NCI-H128 (cell line): ENCODE results near the gene SLC35G4.
"Not testable (repeated sequence)": the region's sequence is repeated elsewhere in the genome, so short reads cannot be mapped to it uniquely, and the experiment has no call there.

Experiments used
- DNase-seq: peaks from one replicate; lab custom pipeline; 2025; ENCODE audit not compliant: unreplicated experiment; lab: John Stamatoyannopoulos, UW

SLC35G4 gene

DNA sequence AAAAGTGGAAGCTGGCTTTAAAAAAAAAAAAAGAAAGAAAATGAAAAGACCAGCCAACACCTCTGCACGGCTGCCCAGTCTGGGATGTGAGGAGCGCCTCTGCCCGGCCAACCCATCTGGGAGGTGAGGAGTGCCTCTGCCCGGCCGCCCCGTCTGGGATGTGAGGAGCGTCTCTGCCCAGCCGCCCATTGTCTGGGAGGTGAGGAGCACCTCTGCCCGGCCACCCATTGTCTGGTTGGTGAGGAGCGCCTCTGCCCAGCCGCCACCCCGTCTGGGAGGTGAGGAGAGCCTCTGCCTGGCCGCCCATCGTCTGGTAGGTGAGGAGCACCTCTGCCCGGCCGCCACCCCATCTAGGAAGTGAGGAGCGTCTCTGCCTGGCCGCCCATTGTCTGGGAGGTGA is 3.7 kb downstream of the SLC35G4 start:
- DNase-seq: not testable (repeated sequence)

DNA sequence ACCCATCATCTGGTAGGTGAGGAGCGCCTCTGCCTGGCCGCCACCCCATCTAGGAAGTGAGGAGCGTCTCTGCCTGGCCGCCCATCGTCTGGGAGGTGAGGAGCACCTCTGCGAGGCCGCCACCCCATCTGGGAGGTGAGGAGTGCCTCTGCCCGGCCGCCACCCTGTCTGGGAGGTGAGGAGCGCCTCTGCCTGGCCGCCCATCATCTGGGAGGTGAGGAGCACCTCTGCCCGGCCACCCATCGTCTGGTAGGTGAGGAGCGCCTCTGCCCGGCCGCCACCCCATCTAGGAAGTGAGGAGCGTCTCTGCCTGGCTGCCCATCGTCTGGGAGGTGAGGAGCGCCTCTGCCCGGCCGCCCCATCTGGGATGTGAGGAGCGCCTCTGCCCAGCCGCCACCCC is 4.2 kb downstream of the SLC35G4 start:
- not testable (repeated sequence) for DNase-seq

DNA sequence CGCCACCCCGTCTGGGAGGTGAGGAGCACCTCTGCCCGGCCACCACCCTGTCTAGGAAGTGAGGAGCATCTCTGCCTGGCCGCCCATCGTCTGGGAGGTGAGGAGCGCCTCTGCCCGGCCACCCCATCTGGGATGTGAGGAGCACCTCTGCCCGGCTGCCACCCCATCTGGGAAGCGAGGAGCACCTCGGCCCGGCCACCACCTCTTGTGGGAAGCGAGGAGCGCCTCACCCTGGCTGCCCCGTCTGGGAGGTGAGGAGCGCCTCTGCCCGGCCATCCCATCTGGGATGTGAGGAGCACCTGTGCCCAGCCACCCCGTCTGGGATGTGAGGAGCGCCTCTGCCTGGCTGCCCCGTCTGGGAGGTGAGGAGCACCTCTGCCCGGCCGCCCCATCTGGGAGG is 4.6 kb downstream of the SLC35G4 start:
- not testable (repeated sequence) for DNase-seq

GRCh38 chr18:11614981-11615380 is 5.6 kb downstream of the SLC35G4 start:
- not testable (repeated sequence) for DNase-seq

DNA sequence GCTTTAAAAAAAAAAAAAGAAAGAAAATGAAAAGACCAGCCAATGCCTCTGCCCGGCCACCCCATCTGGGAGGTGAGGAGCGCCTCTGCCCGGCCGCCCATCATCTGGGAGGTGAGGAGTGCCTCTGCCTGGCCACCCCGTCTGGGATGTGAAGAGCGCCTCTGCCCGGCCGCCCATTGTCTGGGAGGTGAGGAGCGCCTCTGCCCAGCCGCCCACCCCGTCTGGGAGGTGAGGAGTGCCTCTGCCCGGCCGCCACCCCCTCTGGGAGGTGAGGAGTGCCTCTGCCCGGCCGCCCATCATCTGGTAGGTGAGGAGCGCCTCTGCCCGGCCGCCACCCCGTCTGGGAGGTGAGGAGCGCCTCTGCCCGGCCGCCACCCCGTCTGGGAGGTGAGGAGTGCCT is 37.9 kb downstream of the SLC35G4 start:
- not testable (repeated sequence) for DNase-seq

DNA sequence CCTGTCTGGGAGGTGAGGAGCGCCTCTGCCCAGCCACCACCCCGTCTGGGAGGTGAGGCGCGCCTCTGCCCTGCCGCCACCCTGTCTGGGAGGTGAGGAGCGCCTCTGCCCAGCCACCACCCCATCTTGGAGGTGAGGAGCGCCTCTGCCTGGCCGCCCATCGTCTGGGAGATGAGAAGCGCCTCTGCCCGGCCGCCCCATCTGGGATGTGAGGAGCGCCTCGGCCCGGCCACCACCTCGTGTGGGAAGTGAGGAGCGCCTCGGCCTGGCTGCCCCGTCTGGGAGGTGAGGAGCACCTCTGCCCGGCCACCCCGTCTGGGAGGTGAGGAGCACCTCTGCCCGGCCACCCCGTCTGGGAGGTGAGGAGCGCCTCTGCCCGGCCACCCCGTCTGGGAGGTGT is 38.4 kb downstream of the SLC35G4 start:
- DNase-seq: not testable (repeated sequence)

- DNase-seq: no peak
Observed at GRCh38 chr18:11649839-11650238, 40.4 kb downstream of the SLC35G4 start.

DNA sequence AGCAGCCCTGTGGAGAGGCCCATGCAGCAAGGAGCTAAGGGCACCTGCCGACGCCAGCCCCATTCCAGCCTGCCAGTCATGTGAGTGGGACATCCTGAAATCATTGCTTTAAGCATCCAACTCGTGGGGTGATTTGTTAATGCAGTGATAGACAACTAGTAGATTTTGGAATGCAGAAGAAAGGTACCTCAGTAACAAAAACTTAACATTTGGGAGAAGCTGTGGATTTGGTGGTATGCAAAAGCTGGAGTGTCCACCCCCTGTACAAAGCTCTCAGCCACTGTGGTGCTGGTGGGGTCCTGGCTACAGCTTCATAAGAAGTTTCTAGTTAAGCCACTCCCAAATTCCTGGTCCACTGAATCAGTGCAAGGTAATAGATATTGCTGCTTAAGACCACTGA is 42.5 kb downstream of the SLC35G4 start:
- DNase-seq: no peak

- DNase-seq: no peak
Observed at GRCh38 chr18:11653521-11653920, 44.1 kb downstream of the SLC35G4 start.

GRCh38 chr18:11654736-11655605 is 45.6 kb downstream of the SLC35G4 start:
- DNase-seq: no peak

DNA sequence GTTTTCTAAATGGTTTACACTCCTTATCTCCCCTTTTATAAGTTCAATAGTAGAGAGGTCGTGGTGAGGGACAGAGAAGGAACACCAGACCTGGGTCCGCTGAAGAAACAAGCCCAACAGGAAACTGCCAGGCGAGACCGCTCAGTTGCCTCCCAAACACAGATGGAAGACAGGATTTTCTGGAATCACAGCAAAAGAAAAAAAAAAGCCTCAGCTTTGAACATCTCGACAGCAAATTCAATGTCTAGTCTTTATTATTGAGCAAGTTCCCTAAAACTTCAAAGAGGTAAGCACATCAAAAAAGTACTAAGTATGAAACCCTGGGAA is 46.2 kb downstream of the SLC35G4 start:
- DNase-seq: no peak

- no peak for DNase-seq
Observed at GRCh38 chr18:11657152-11657551, 47.8 kb downstream of the SLC35G4 start.

DNA sequence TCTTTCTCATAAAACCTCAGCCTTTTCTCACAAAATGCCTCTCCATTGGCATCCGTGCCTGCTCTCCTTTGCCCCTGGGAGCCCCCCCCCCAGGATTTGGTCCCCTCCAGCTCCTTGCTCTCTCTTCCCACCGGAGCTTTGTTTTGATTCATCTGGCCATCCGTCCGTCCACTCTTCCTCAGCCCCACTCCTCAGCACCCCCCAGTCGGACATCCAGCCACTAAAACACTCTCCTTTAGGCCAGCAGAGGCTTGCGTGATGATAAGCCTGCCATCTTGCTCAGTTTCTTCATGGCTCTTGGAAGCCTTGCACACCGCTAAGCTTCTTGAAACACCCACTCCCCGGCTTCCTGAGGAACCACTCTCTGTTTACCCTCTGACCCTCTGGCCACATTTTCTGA is 48.2 kb downstream of the SLC35G4 start:
- DNase-seq: no peak

DNA sequence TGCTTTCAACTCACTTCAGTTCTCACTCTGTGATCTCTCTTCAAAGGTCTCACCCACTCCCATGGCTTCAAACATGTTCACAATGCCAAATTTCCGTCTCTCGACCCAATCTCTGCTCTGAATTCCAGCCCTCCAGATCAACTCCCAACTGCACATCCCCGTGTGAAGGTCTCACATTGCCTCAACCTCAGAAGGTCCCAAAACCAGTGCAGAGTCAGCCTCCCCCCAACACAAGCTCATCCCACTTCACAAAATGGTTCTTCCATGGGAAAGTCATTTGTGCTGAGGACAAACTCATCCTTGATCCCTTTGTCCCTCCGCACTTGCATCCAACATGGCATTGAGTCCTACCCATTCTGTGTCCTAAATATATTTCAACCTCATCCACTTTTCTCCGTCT is 48.6 kb downstream of the SLC35G4 start:
- no peak for DNase-seq

DNA sequence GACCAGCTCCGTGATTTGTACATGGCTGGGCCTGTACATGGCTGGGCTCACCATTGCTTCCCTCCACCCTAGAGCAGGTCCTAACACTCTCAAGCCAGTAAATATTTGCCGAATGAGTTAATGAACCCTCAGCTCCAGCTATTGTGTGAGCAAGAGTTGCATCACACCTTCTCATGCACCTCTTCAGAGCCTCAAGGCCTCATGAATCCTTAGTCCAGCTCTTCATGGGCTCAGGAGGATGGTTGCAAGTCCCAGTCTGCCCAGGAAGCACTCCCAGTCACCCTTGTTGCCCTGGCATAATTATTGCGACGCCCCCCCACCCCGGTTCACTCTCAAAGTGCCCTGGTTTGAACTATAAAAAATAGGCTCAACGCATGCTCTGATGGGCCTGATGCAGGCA is 49.6 kb downstream of the SLC35G4 start:
- DNase-seq: no peak
